ENCODE data around the gene TIGD3. TPM values are rescaled to one million over a fixed set of nuclear protein-coding genes. Genes with fewer than 3 reads are reported as not detected.

Gene TIGD3
- total and polyA plus RNA-seq, 2 of the 13 experiments (the other 11 are each of a cell fraction or from before 2014, with no cell fraction given) = 0.49 to 4.9 TPM

DNA sequence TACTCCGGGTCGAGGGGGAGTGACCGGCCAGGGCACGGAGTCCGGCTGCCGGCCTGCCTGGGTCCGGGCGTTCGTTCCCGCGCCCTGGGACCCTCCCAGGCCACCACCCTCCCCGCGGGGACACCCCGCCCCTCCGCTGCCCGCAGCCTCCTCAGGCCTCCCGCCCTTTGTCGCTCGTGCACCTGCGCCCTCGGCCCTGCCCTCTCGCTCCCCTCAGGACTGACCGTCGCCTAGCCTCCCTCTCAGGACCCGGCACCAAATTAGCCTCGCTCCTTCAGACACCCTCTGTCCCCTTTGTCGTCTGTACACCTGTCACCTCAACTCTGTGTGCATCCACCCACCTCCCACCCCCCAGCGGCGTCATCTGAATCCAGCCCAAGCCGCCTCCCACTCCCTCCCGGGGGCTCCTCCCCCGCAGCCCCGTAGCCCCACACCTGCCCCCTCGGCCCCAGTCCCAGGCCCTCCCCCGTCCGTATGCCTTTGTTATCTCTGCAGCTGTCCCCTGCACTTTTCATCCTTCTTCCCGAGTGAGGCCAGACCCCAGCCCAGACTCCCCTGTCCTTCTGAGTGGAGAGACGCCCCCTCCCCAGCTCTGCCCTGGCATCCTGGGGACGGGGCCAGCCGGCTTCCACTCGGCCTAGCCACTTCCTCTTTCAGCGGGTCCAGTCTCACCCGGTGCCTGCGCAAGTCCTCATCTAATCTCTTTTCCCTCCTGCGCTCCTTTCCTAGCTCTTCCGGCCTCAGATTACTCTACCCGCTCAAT lies 643 bp downstream of the TIGD3 start (continued):
- TF ChIP-seq ZNF609 (CRISPR knock-in tag; IDR thresholded peaks at IDR 0.05; ENCODE audit: borderline replicate concordance) = 0 out of 2 replicates have a peak, but pooled peaks have one; percentile 24
- 0 out of 2 replicates have a peak, but pooled peaks have one; percentile 41 for TF ChIP-seq PAX8 (CRISPR knock-in tag; IDR thresholded peaks at IDR 0.05; ENCODE audit: borderline replicate concordance)

DNA sequence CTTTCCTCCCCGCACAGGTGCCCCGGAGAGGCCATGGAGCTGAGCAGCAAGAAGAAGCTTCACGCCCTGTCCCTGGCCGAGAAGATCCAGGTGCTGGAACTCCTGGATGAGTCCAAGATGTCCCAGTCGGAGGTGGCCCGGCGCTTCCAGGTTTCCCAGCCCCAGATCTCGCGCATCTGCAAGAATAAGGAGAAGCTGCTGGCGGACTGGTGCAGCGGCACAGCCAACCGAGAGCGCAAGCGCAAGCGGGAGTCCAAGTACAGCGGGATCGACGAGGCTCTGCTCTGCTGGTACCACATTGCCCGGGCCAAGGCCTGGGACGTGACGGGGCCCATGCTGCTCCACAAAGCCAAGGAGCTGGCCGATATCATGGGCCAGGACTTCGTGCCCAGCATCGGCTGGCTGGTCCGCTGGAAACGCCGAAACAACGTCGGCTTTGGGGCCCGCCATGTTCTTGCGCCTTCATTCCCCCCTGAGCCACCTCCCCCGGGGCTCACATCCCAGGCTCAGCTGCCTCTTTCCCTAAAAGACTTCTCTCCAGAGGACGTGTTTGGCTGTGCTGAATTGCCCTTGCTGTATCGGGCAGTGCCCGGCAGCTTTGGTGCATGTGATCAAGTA lies 1.3 kb downstream of the TIGD3 start:
- BruUV-seq (replicated peaks) = no TSS peak
- FAIRE-seq (no peak), DNase-seq (ENCODE audit: low spot score) (no peak), ATAC-seq (no peak)
- TF ChIP-seq ZNF720 (CRISPR knock-in tag; IDR thresholded peaks at IDR 0.05) = no peak
- 0 out of 2 replicates have a peak, but pooled peaks have one; percentile 23 for TF ChIP-seq HOXA3 (CRISPR knock-in tag; IDR thresholded peaks at IDR 0.05)
- 0 out of 2 replicates have a peak, but pooled peaks have one; percentile 28 for TF ChIP-seq NPAS2 (CRISPR knock-in tag; IDR thresholded peaks at IDR 0.05; ENCODE audit: borderline replicate concordance)
- no peak for TF ChIP-seq GATA4 (IDR thresholded peaks at IDR 0.05; ENCODE audit: borderline replicate concordance, low read depth)
- TF ChIP-seq POLR2A (IDR thresholded peaks at IDR 0.05; ENCODE audit: insufficient read depth in 1 of 2, low read depth in 2 of 2, low read length in 2 of 2) = no peak
- TF ChIP-seq ATRX (CRISPR knock-in tag; IDR thresholded peaks at IDR 0.05; ENCODE audit: borderline replicate concordance) = no peak
- TF ChIP-seq KLF16 (CRISPR knock-in tag; IDR thresholded peaks at IDR 0.05) = no peak
- 0 out of 2 replicates have a peak, but pooled peaks have one; percentile 19 for TF ChIP-seq ZBTB38 (CRISPR knock-in tag; IDR thresholded peaks at IDR 0.05)
- TF ChIP-seq, protein P1, sequence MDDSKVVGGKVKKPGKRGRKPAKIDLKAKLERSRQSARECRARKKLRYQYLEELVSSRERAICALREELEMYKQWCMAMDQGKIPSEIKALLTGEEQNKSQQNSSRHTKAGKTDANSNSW (CRISPR knock-in tag; IDR thresholded peaks at IDR 0.05; ENCODE audit: borderline replicate concordance) = no peak
- peak; percentile 14 for TF ChIP-seq AGO1 (IDR thresholded peaks at IDR 0.05; ENCODE audit: low read depth, low read length, poor library complexity, severe bottlenecking)
- no peak for TF ChIP-seq MBD4 (IDR thresholded peaks at IDR 0.05; ENCODE audit: borderline replicate concordance, low read length)
- Histone ChIP-seq H3K9ac (ENCODE audit: insufficient read depth, low read depth, low read length) (no peak overlapping the region), H3K4me1 (ENCODE audit: insufficient read depth, low read length) (peaks cover 50% of the 10 kb centered on the region), H3K9me3 (ENCODE audit: low read length) (no peaks in the 10 kb centered on the region), H3K27me3 (ENCODE audit: control insufficient read depth in 1 of 2, insufficient read depth in 2 of 2, low read length in 2 of 2) (no peaks in the 10 kb centered on the region), H3K4me2 (ENCODE audit: low read depth, low read length) (peak overlapping the region; percentile 83), H3K79me2 (ENCODE audit: insufficient read depth, low read length) (no peaks in the 10 kb centered on the region), H3K36me3 (replicated peaks in 1 of 2; ENCODE audit: control insufficient read depth in 1 of 2, insufficient read depth in 2 of 2, low read length in 2 of 2) (peaks cover 9 to 14% of the 10 kb centered on the region in 2 experiments; a peak in 3 of 5 replicates), H3K4me3 (replicated peaks in 1 of 3; ENCODE audit: insufficient read depth in 1 of 3, low read depth in 2 of 3, low read length in 3 of 3) (peak overlapping the region in 1 of 3 experiments; percentile 82; a peak in 1 of 6 replicates), H3K27ac (ENCODE audit: extremely low read length, insufficient read depth, low read length) (no peak overlapping the region), H2AFZ (ENCODE audit: low read length) (no peak overlapping the region), H4K20me1 (ENCODE audit: insufficient read depth, low read length) (no peaks in the 10 kb centered on the region)
- WGBS (ENCODE audit: low lambda C conversion rate) = 95% methylated on average over 29 of the region's 35 CpGs
- ChIA-PET CTCF (ENCODE audit: low intra/inter-chr PET ratio, low total read pairs) (no interaction called here), POLR2A (interaction anchor here (0.9 to 6.3 kb wide), 6 partner anchors 15 to 220 kb away, joined by 3 to 87 read pairs (median 28); partner anchors contain the start of genes DPF2, EHBP1L1 and MALAT1)
- in situ Hi-C loops (cut with HindIII; ENCODE audit: extremely low pct_ligation_motif_present, low pct_unique_long_range_greater_than_20kb) (no loop called here), intact Hi-C loops (cut with micrococcal nuclease; ENCODE audit: unreplicated experiment) (no loop called here)
